Gastrocnemius medialis (tissue), 4 donors: ENCODE data around the gene POLR3E. TPM values are rescaled to one million over a fixed set of nuclear protein-coding genes. Genes with fewer than 3 reads are reported as not detected.

Experiments used
- ATAC-seq, 2 donors: fragments of 150-250 bp; one replicate each; pipeline ENCODE4 v1.9.1; 2016
- DNase-seq, 2 donors: peaks; one replicate each; pipeline ENCODE4 v3.0.0-alpha.2; 2019
- H3K27ac ChIP-seq, 4 donors: fragments of 200-600 bp; sonication (generic); 1 replicate in 1 of 4; 2 replicates in 3 of 4; pipeline ENCODE4 v1.5.1; 2016 to 2018; ENCODE audit warnings: mild to moderate bottlenecking in 2 of 4, moderate library complexity in 1 of 4
- H3K27me3 ChIP-seq, 3 donors: fragments of 200-600 bp; sonication (generic) in 2 of 3; 1 replicate in 1 of 3; 2 replicates in 2 of 3; pipeline versions ENCODE4 v1.5.1 to v1.6.0; 2016 to 2019; ENCODE audit warnings: mild to moderate bottlenecking in 1 of 3, moderate library complexity in 1 of 3
- H3K36me3 ChIP-seq, 2 donors: fragments of 200-600 bp; sonication (generic) in 1 of 2; one replicate each; pipeline ENCODE4 v1.5.1; 2017 to 2018
- H3K4me1 ChIP-seq, 2 donors: fragments of 200-600 bp; sonication (generic) in 1 of 2; one replicate each; pipeline ENCODE4 v1.5.1; 2016 to 2017; ENCODE audit warnings: mild to moderate bottlenecking in 2 of 2
- H3K4me3 ChIP-seq, 4 donors: fragments of 200-600 bp; sonication (generic) in 3 of 4; 1 replicate in 1 of 4; 2 replicates in 3 of 4; pipeline ENCODE4 v1.5.1; 2016 to 2019; ENCODE audit warnings: mild to moderate bottlenecking in 2 of 4
- H3K9me3 ChIP-seq, 3 donors: fragments of 200-600 bp; sonication (generic) in 2 of 3; 1 replicate in 1 of 3; 2 replicates in 2 of 3; pipeline ENCODE4 v1.5.1; 2016 to 2019
- POLR2A ChIP-seq, 2 donors: fragments of 450-650 bp; IDR thresholded peaks; one replicate each; pipeline ENCODE4 v1.6.1; 2017; ENCODE audit warnings: antibody characterized with exemption in 2 of 2, mild to moderate bottlenecking in 2 of 2, moderate library complexity in 2 of 2
- in situ Hi-C, 4 donors: fragments of 200-750 bp; cut with MboI; loops; one replicate each; pipeline versions ENCODE4 v1.15.0 to v1.8.0; 2017; ENCODE audit warnings: low sequenced_read_pairs in 4 of 4
- intact Hi-C: fragments of 100-400 bp; cut with DNase I; formaldehyde crosslinking; loops from one replicate; pipeline ENCODE4 v1.15.1; 2023; ENCODE audit warnings: low total_unique reads
- total RNA-seq, 4 donors: library from RNA; depleted of rRNA; stranded (reverse); fragments of >200 nt; gene quantifications; one replicate each; pipeline versions ENCODE4 v1.1.0 to v1.2.3, GENCODE V29; 2016
- TF ChIP-seq, protein P1 (sequence below), 5 experiments: fragments of 450-650 bp in 3 of 5; fragments of 200-600 bp in 2 of 5; sonication (generic) in 2 of 5; IDR thresholded peaks in 4 of 5; conservative IDR thresholded peaks in 1 of 5; 1 replicate in 4 of 5; 2 replicates in 1 of 5; pipeline ENCODE4 v1.5.1; 2016 to 2019; ENCODE audit warnings: antibody characterized with exemption in 5 of 5, mild to moderate bottlenecking in 3 of 5, moderate library complexity in 3 of 5

POLR3E gene
- total RNA-seq, 4 donors from 2014 or later, result 105 to 182 (median 116) TPM

DNA sequence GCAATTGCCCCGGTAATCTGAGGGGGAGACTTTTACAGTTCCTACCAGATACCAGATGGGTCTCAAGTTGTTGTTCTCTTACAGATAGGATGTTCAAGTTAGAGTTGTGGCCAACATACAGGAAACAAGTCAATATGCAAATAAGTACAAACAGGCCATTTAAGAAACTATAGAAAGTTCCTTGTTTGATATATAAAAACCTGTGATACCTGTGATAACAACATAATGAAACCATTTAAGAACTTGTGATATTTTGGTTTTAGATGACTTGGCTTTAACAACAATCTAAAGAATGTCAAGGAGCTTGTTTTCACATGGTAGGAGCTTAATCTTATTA lies 60.4 kb downstream of the POLR3E start:
- DNase-seq (no peak), ATAC-seq (no peak)
- Histone ChIP-seq H3K36me3 (peaks cover 0 to 5% of the 10 kb centered on the region in 2 donors), H3K4me3 (no peak overlapping the region), H3K4me1 (no peaks in the 10 kb centered on the region), H3K27ac (no peak overlapping the region), H3K9me3 (no peaks in the 10 kb centered on the region), H3K27me3 (no peaks in the 10 kb centered on the region)
- intact Hi-C loops, result no loop called here
- no peak for TF ChIP-seq POLR2A (IDR thresholded peaks at IDR 0.05)
- in situ Hi-C loops, result no loop called here

DNA sequence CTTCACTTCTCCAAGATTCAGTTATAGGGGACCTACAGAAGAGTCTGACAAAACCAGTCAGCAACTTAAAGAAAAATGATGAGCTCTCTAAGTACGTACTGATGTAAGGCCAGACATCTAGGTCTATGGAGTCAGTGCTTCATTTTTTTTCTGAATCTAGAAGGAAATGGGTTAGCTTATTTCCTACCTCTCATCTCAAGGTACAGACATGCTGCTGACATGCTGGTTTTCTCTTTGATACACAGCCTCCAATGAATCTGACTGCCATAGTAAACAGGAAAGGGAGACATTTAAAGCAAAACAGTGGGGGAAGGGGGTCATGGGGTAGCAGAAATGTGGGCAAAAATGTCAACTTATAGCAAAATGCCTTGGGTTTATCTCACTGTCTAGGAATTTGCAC lies 60.8 kb downstream of the POLR3E start:
- TF ChIP-seq, protein P1, sequence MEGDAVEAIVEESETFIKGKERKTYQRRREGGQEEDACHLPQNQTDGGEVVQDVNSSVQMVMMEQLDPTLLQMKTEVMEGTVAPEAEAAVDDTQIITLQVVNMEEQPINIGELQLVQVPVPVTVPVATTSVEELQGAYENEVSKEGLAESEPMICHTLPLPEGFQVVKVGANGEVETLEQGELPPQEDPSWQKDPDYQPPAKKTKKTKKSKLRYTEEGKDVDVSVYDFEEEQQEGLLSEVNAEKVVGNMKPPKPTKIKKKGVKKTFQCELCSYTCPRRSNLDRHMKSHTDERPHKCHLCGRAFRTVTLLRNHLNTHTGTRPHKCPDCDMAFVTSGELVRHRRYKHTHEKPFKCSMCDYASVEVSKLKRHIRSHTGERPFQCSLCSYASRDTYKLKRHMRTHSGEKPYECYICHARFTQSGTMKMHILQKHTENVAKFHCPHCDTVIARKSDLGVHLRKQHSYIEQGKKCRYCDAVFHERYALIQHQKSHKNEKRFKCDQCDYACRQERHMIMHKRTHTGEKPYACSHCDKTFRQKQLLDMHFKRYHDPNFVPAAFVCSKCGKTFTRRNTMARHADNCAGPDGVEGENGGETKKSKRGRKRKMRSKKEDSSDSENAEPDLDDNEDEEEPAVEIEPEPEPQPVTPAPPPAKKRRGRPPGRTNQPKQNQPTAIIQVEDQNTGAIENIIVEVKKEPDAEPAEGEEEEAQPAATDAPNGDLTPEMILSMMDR (IDR thresholded peaks at IDR 0.05 in 4 of 5, conservative IDR thresholded peaks at IDR 0.05 in 1 of 5), result no peak
- TF ChIP-seq POLR2A (IDR thresholded peaks at IDR 0.05), result no peak
- peaks cover 0 to 8% of the 10 kb centered on the region in 2 donors for H3K36me3 ChIP-seq
- H3K27me3 ChIP-seq, result no peaks in the 10 kb centered on the region
- H3K4me1 ChIP-seq, result no peaks in the 10 kb centered on the region
- no peak overlapping the region for H3K4me3 ChIP-seq
- no peaks in the 10 kb centered on the region for H3K9me3 ChIP-seq
- DNase-seq (no peak), ATAC-seq (no peak)
- in situ Hi-C loops (no loop called here), intact Hi-C loops (no loop called here)
- no peak overlapping the region for H3K27ac ChIP-seq

DNA sequence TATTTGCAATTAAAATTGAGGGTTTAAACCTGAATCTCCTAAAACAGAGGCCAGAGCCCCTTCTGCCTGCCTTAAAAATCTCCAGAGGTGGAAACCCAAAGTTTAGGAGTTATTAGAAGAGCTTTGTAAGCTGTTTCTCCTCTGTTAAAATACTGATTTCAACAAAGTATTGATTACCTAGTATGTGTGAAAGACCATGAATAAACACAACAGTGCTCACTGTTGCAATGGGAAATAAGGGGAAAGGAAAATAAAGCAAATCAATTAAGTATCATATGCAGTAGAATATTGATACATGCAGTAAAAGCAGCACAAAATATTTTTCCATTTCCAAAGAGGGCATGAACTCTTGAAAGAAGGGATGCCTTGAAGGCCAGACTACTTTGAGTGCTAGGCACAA lies 62.5 kb downstream of the POLR3E start:
- intact Hi-C loops (no loop called here), in situ Hi-C loops (no loop called here)
- Histone ChIP-seq H3K36me3 (peaks cover 0 to 8% of the 10 kb centered on the region in 2 donors), H3K4me1 (no peaks in the 10 kb centered on the region), H3K27me3 (no peaks in the 10 kb centered on the region), H3K27ac (no peak overlapping the region), H3K9me3 (no peaks in the 10 kb centered on the region), H3K4me3 (no peak overlapping the region)
- no peak for ATAC-seq
- DNase-seq, result no peak
- TF ChIP-seq POLR2A (IDR thresholded peaks at IDR 0.05), result no peak
- TF ChIP-seq, protein P1 (IDR thresholded peaks at IDR 0.05 in 4 of 5, conservative IDR thresholded peaks at IDR 0.05 in 1 of 5), result no peak

DNA sequence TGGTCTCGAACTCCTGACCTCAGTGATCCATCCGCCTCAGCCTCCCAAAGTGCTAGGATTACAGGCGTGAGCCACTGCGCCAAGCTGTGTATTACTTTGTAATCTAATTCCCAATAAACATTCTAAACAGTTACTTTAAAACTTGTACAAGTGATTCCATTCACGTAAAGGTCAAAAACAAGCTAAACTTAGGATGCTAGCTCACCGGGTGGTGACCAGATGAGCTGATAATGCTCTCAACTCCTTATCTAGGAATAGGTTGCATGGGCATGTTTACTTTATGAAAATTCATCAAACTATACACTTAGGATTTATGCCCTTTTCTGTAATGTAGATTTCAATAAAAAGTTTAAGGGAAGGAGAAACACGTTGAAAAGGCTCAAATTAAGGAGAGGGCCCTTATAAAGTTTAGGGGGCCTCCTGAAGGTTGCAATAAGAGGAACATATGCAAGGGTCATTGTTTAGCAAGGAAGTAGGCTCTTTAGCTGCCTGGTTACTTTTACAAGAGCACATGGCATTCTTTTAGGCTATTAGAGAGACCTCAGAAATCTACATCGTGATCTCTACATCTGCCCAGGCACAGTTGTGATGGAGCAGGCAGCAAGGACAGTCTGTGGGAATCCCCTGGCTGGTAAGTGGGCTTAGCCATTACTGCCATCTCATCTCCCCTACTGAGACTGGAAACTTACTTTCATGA lies 63.9 kb downstream of the POLR3E start:
- peaks cover 0 to 8% of the 10 kb centered on the region in 2 donors for H3K36me3 ChIP-seq
- no peak overlapping the region for H3K27ac ChIP-seq

DNA sequence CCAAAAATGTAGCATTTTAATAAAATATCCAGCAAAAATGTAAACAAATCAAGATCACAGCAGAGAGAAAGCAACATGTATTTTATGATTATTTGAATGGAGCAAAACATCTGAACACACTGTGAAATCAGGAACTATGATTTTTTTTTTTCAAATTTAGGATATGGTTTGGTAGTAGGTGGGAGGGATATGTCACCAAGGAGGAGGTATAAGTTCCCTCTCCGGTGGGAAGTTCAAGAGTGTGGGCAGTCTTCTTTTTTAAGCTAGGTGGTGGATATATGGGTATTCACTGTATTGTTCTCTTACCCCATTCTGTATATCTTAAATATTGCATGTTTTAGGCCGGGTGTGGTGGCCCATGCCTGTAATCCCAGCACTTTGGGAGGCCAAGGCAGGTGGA lies 67.0 kb downstream of the POLR3E start:
- in situ Hi-C loops (no loop called here), intact Hi-C loops (no loop called here)
- Histone ChIP-seq H3K4me3 (no peak overlapping the region), H3K9me3 (no peaks in the 10 kb centered on the region), H3K27ac (no peak overlapping the region), H3K36me3 (peaks cover 0 to 8% of the 10 kb centered on the region in 2 donors), H3K4me1 (peaks cover under 1 to 2% of the 10 kb centered on the region in 2 donors), H3K27me3 (no peaks in the 10 kb centered on the region)
- no peak for ATAC-seq
- TF ChIP-seq POLR2A (IDR thresholded peaks at IDR 0.05), result no peak
- TF ChIP-seq, protein P1 (IDR thresholded peaks at IDR 0.05 in 4 of 5, conservative IDR thresholded peaks at IDR 0.05 in 1 of 5), result no peak
- DNase-seq, result no peak

More for the DNA sequence above, 63.9 kb downstream of the POLR3E start:
- in situ Hi-C loops, result no loop called here
- ATAC-seq, result no peak
- Histone ChIP-seq H3K4me1 (no peaks in the 10 kb centered on the region), H3K27me3 (no peaks in the 10 kb centered on the region), H3K9me3 (no peaks in the 10 kb centered on the region), H3K4me3 (no peak overlapping the region)
- DNase-seq, result no peak
- TF ChIP-seq, protein P1 (IDR thresholded peaks at IDR 0.05 in 4 of 5, conservative IDR thresholded peaks at IDR 0.05 in 1 of 5), result no peak
- TF ChIP-seq POLR2A (IDR thresholded peaks at IDR 0.05), result no peak
- intact Hi-C loops, result no loop called here
